ENCODE measurements around the gene KCNJ6. TPM values are rescaled to one million over a fixed set of nuclear protein-coding genes. Genes with fewer than 3 reads are reported as not detected.
A peak's percentile ranks its signal among the peaks of the same experiment; 100 is the strongest.

Gene KCNJ6
- total and polyA plus RNA-seq, 9 of the 15 experiments (the other 6 are each of a cell fraction or from before 2014, with no cell fraction given), result 0.06 to 0.21 (median 0.13) TPM; not detected in 1

GRCh38 chr21:37564341-37564923, 351.8 kb downstream of the KCNJ6 start (continued):
- TF ChIP-seq TFAM (CRISPR knock-in tag; conservative IDR thresholded peaks at IDR 0.05) (no peak), TEAD1 (CRISPR knock-in tag; IDR thresholded peaks at IDR 0.05) (no peak), TCFL5 (CRISPR knock-in tag; conservative IDR thresholded peaks at IDR 0.05) (no peak), NONO (IDR thresholded peaks at IDR 0.05; ENCODE audit: low read depth in 2 of 2, low read length in 1 of 2) (no peak), ZNF217 (CRISPR knock-in tag; IDR thresholded peaks at IDR 0.05) (no peak), ID3 (CRISPR knock-in tag; IDR thresholded peaks at IDR 0.05) (no peak), ID3 (tag; IDR thresholded peaks at IDR 0.05) (no peak; the same call in 1 of the 2 replicates), KDM5B (IDR thresholded peaks at IDR 0.05; ENCODE audit: insufficient replicate concordance, low read depth, low read length) (no peak), FIP1L1 (IDR thresholded peaks at IDR 0.05; ENCODE audit: low read depth, low read length, poor library complexity, severe bottlenecking) (no peak), ZBTB11 (CRISPR knock-in tag; IDR thresholded peaks at IDR 0.05) (no peak), HINFP (tag; conservative IDR thresholded peaks at IDR 0.05; ENCODE audit: low read depth) (no peak), HNRNPLL (IDR thresholded peaks at IDR 0.05; ENCODE audit: low read depth, low read length, poor library complexity, severe bottlenecking) (no peak), ZNF766 (CRISPR knock-in tag; conservative IDR thresholded peaks at IDR 0.05) (no peak), ZNF57 (CRISPR knock-in tag; IDR thresholded peaks at IDR 0.05) (no peak), MCM2 (IDR thresholded peaks at IDR 0.05; ENCODE audit: low read depth) (no peak), PATZ1 (CRISPR knock-in tag; IDR thresholded peaks at IDR 0.05; ENCODE audit: borderline replicate concordance) (no peak), ZNF384 (IDR thresholded peaks at IDR 0.05; ENCODE audit: low read depth, low read length) (no peak), DIDO1 (tag; IDR thresholded peaks at IDR 0.05; ENCODE audit: low read depth) (peak; percentile 17; the same call in 1 of the 2 replicates), MAZ (CRISPR knock-in tag; conservative IDR thresholded peaks at IDR 0.05 in 1 of 2, IDR thresholded peaks at IDR 0.05 in 1 of 2) (no peak; a peak in 2 of 4 replicates), SIN3B (IDR thresholded peaks at IDR 0.05; ENCODE audit: low read depth) (no peak)

Data from K562 (cell line).